A673 (cell line): Measurements from ENCODE around the gene MAPKAP1. TPM values are rescaled to one million over a fixed set of nuclear protein-coding genes. Genes with fewer than 3 reads are reported as not detected.

Experiments
- BruUV-seq: library from RNA; stranded (reverse); fragments of 400-500 nt; replicated peaks from 2 replicates; lab custom pipeline; 2021; lab: Mats Ljungman, UMichigan
- CTCF ChIA-PET: fragments of 300-600 bp; sonication (Branson Sonifier 250); formaldehyde crosslinking; loops from one replicate; lab custom pipeline; 2022; ENCODE audit warnings: antibody characterized with exemption; lab: Charles Lee
- POLR2A ChIA-PET: fragments of 300-600 bp; sonication (Branson Sonifier 250); formaldehyde crosslinking; loops from one replicate; lab custom pipeline; 2022; ENCODE audit warnings: antibody characterized with exemption; ENCODE audit not compliant: low non-redundant PET; lab: Charles Lee
- DNase-seq: peaks from one replicate; pipeline ENCODE4 v3.0.0-alpha.2; 2015; ENCODE audit warnings: low spot score
- H3K27ac ChIP-seq: fragments of 200-600 bp; sonication (generic); 2 replicates; pipeline ENCODE4 v1.5.1; 2016; ENCODE audit warnings: mixed run types, low read depth, mild to moderate bottlenecking, mixed read lengths, antibody characterized with exemption, low read length; ENCODE audit not compliant: poor library complexity, severe bottlenecking
- H3K27me3 ChIP-seq: fragments of 200-600 bp; sonication (generic); replicated peaks from 2 replicates; pipeline ENCODE4 v1.6.1; 2017; ENCODE audit warnings: mixed run types, low read depth, mild to moderate bottlenecking, mixed read lengths, antibody characterized with exemption, low read length; ENCODE audit not compliant: insufficient read depth, poor library complexity
- H3K36me3 ChIP-seq: fragments of 200-600 bp; sonication (generic); 2 replicates; pipeline ENCODE4 v1.6.1; 2016; ENCODE audit warnings: mixed run types, mild to moderate bottlenecking, mixed read lengths, antibody characterized with exemption, low read length; ENCODE audit not compliant: insufficient read depth, poor library complexity, severe bottlenecking
- H3K4me1 ChIP-seq: fragments of 200-600 bp; sonication (generic); 2 replicates; pipeline ENCODE4 v1.6.1; 2017; ENCODE audit warnings: mixed run types, mild to moderate bottlenecking, mixed read lengths, antibody characterized with exemption, low read length; ENCODE audit not compliant: insufficient read depth, poor library complexity, severe bottlenecking
- H3K4me3 ChIP-seq: fragments of 200-600 bp; sonication (generic); 2 replicates; pipeline ENCODE4 v1.5.1; 2016; ENCODE audit warnings: low read depth, mixed run types, mild to moderate bottlenecking, mixed read lengths, low read length; ENCODE audit not compliant: poor library complexity, severe bottlenecking
- H3K9me3 ChIP-seq: fragments of 200-600 bp; sonication (generic); 2 replicates; pipeline ENCODE4 v1.6.1; 2016; ENCODE audit warnings: mixed run types, low read depth, mild to moderate bottlenecking, mixed read lengths, antibody characterized with exemption, low read length; ENCODE audit not compliant: poor library complexity, severe bottlenecking
- CTCF ChIP-seq: fragments of 300-800, 200-600 bp; sonication (generic); conservative IDR thresholded peaks from 2 replicates; pipeline ENCODE4 v1.5.1; 2017; ENCODE audit warnings: low read depth, mild to moderate bottlenecking, antibody characterized with exemption, low read length, moderate library complexity, mixed read lengths
- EZH2 ChIP-seq: fragments of 200-600 bp; sonication (generic); IDR thresholded peaks from 2 replicates; pipeline ENCODE4 v1.6.1; 2017; ENCODE audit warnings: borderline replicate concordance, low read depth, mild to moderate bottlenecking, mixed read lengths, antibody characterized with exemption, low read length; ENCODE audit not compliant: poor library complexity, severe bottlenecking
- intact Hi-C: fragments of 100-400 bp; cut with micrococcal nuclease; formaldehyde crosslinking; loops from one replicate; pipeline ENCODE4 v1.10.0; 2022; ENCODE audit not compliant: unreplicated experiment
- total RNA-seq: library from RNA; stranded (reverse); gene quantifications from 2 replicates; pipeline ENCODE4 v1.2.3, GENCODE V29; 2021

Gene MAPKAP1
- total RNA-seq, 1 experiment from 2014 or later, result 98.7 TPM

DNA sequence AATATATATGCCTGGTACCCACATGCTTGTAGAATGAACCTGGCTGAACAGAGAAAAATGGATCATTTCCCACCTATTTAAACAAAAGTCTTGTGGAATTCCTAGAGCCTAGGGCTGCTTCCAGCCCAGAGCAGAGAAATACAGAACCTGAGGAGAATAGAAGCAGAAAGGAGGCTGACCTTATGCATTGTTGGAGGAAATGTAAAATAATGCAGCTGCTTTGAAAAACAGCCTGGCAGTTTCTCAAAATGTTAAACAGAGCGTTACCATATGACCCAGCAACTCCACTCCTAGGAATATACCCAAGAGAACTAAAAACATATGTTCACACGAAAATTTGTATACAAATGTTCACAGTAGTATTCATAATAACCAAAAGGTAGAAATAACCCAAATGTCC is 15.1 kb downstream of the MAPKAP1 start:
- H3K9me3 ChIP-seq, result no peaks in the 10 kb centered on the region
- H3K27ac ChIP-seq, result no peak overlapping the region
- intact Hi-C loops, result no loop called here
- CTCF ChIA-PET, result no interaction called here
- TF ChIP-seq EZH2, result no peak
- no peak for TF ChIP-seq CTCF
- no peak overlapping the region for H3K4me3 ChIP-seq
- DNase-seq, result no peak
- POLR2A ChIA-PET, result no interaction called here
- BruUV-seq, result no TSS peak
- H3K36me3 ChIP-seq, result no peaks in the 10 kb centered on the region
- H3K4me1 ChIP-seq, result peaks cover 12% of the 10 kb centered on the region
- H3K27me3 ChIP-seq, result no peaks in the 10 kb centered on the region

GRCh38 chr9:125690679-125691078 is 16.3 kb downstream of the MAPKAP1 start:
- H3K4me3 ChIP-seq, result no peak overlapping the region
- CTCF ChIA-PET, result no interaction called here
- no peaks in the 10 kb centered on the region for H3K36me3 ChIP-seq
- H3K9me3 ChIP-seq, result no peaks in the 10 kb centered on the region
- H3K4me1 ChIP-seq, result peaks cover 5% of the 10 kb centered on the region
- no peak overlapping the region for H3K27ac ChIP-seq
- DNase-seq, result no peak
- no TSS peak for BruUV-seq
- intact Hi-C loops, result no loop called here
- TF ChIP-seq CTCF (no peak), EZH2 (no peak)
- POLR2A ChIA-PET, result no interaction called here
- H3K27me3 ChIP-seq, result no peaks in the 10 kb centered on the region

DNA sequence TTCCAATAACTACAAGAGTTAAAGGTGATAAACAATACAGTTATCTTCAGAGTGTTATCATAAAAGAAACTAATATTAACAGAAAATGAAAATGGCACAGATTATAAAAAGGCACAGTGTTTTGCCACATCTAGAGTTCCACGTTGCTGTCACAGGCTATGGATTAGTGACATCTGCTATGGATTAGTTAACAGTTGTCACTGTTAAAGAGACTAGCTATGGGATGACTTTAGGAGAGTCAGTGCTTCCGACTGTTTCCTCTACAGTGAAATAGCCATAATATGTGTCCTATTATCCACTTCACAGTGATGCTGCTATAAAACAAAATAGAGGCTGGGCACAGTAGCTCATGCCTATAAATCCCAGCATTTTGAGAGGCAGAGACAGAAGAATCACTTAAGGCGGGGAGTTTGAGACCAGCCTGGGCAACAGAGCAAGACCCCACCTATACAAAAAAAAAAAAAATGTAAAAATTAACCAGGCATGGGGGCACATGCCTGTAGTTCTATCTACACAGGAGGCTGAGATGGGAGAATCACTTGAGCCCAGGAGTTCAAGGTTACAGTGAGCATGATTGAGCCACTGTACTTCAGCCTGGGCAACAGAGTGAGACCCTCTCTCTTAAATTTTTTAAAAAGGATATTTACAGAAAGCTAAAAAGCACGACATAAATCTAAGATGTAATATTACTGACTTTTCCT is 19.7 kb downstream of the MAPKAP1 start:
- intact Hi-C loops, result no loop called here
- Histone ChIP-seq H3K27ac (no peak overlapping the region), H3K27me3 (no peaks in the 10 kb centered on the region), H3K4me3 (no peak overlapping the region), H3K4me1 (no peaks in the 10 kb centered on the region), H3K36me3 (no peaks in the 10 kb centered on the region), H3K9me3 (no peaks in the 10 kb centered on the region)
- DNase-seq, result no peak
- no TSS peak for BruUV-seq
- TF ChIP-seq CTCF (no peak), EZH2 (no peak)
- ChIA-PET CTCF (interaction anchor here (0.7 kb wide), 1 partner anchor 62 kb away, joined by 3 read pairs; no protein-coding TSS in a partner anchor), POLR2A (no interaction called here)
